OCI-LY3 (cell line): ENCODE results near the gene RBBP9.
"Not testable (repeated sequence)": the region's sequence is repeated elsewhere in the genome, so short reads cannot be mapped to it uniquely, and the experiment has no call there.

Experiments used
- H2AFZ ChIP-seq: fragments of 200-600, 300-600 bp; shearing (Covaris generic); 2 replicates; pipeline ENCODE4 v1.6.0; 2014; ENCODE audit warnings: antibody characterized with exemption, low read depth, low read length
- H3K27ac ChIP-seq: fragments of 200-600, 300-600 bp; sonication (generic); 2 replicates; pipeline ENCODE4 v1.5.1; 2014; ENCODE audit warnings: mild to moderate bottlenecking, low read length, moderate library complexity, mixed read lengths
- H3K27me3 ChIP-seq: fragments of 200-600, 300-600 bp; sonication (generic); 2 replicates; pipeline ENCODE4 v1.6.1; 2014; ENCODE audit warnings: low read depth, low read length, mixed read lengths
- H3K36me3 ChIP-seq: fragments of 200-600, 300-600 bp; sonication (generic); replicated peaks from 2 replicates; pipeline ENCODE3; 2014; ENCODE audit warnings: low read depth, low read length, mixed read lengths
- H3K4me1 ChIP-seq: fragments of 300-600, 200-600 bp; sonication (generic); 2 replicates; pipeline ENCODE4 v1.6.1; 2014; ENCODE audit warnings: low read length, mixed read lengths
- H3K4me2 ChIP-seq: fragments of 200-600, 300-600 bp; sonication (generic); 2 replicates; pipeline ENCODE4 v1.6.1; 2014; ENCODE audit warnings: low read length, mixed read lengths
- H3K4me3 ChIP-seq: fragments of 300-600, 200-600 bp; sonication (generic); 2 replicates; pipeline ENCODE4 v1.5.1; 2014; ENCODE audit warnings: antibody characterized with exemption, mild to moderate bottlenecking, low read length, moderate library complexity
- H3K79me2 ChIP-seq: fragments of 300-600, 200-600 bp; shearing (Covaris generic); 2 replicates; pipeline ENCODE4 v1.6.1; 2014; ENCODE audit warnings: mild to moderate bottlenecking, low read length, mixed read lengths
- H3K9ac ChIP-seq: fragments of 300-600, 200-600 bp; shearing (Covaris generic); 2 replicates; pipeline ENCODE4 v1.6.0; 2014; ENCODE audit warnings: mild to moderate bottlenecking, low read length, moderate library complexity
- H3K9me3 ChIP-seq: fragments of 200-600, 300-600 bp; shearing (Covaris generic); 2 replicates; pipeline ENCODE4 v1.6.1; 2014; ENCODE audit warnings: low read length, mixed read lengths; ENCODE audit not compliant: insufficient read depth
- H4K20me1 ChIP-seq: fragments of 200-600, 300-600 bp; sonication (generic); 2 replicates; pipeline ENCODE4 v1.6.1; 2016; ENCODE audit warnings: low read length, mixed read lengths; ENCODE audit not compliant: insufficient read depth
- EZH2phosphoT487 ChIP-seq: fragments of 200-600 bp; shearing (Covaris generic); IDR thresholded peaks from 2 replicates; pipeline ENCODE4 v1.6.1; 2018; ENCODE audit warnings: antibody characterized with exemption, mixed run types, low read depth
- TF ChIP-seq, protein P1 (sequence below): fragments of 200-600, 300-600 bp; sonication (generic); IDR thresholded peaks from 2 replicates; pipeline ENCODE4 v1.5.1; 2014; ENCODE audit warnings: antibody characterized with exemption, low read length, low read depth

Gene RBBP9

DNA sequence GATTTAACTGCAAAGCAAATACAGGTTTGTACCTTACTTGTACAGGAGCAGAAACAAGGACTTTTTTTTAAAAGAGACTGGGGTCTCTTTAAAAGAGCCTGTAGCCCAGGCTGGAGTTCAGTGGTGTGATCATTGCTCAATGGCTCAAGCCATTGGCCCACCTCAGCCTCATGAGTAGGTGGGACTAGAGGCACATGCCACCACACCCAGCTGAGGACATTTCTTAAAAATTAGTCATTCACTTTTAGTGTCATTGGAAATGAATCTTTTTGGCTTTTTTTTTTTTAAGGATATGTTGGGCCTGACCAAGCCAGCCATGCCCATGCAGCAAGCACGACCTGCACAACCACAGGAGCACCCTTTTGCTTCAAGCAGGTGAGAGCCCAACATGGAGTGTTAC is 27.6 kb upstream of the RBBP9 start:
- no peak overlapping the region for H3K4me3 ChIP-seq
- no peaks in the 10 kb centered on the region for H3K79me2 ChIP-seq
- no peak overlapping the region for H2AFZ ChIP-seq
- H3K9ac ChIP-seq = no peak overlapping the region
- no peak overlapping the region for H3K27ac ChIP-seq
- TF ChIP-seq, protein P1, sequence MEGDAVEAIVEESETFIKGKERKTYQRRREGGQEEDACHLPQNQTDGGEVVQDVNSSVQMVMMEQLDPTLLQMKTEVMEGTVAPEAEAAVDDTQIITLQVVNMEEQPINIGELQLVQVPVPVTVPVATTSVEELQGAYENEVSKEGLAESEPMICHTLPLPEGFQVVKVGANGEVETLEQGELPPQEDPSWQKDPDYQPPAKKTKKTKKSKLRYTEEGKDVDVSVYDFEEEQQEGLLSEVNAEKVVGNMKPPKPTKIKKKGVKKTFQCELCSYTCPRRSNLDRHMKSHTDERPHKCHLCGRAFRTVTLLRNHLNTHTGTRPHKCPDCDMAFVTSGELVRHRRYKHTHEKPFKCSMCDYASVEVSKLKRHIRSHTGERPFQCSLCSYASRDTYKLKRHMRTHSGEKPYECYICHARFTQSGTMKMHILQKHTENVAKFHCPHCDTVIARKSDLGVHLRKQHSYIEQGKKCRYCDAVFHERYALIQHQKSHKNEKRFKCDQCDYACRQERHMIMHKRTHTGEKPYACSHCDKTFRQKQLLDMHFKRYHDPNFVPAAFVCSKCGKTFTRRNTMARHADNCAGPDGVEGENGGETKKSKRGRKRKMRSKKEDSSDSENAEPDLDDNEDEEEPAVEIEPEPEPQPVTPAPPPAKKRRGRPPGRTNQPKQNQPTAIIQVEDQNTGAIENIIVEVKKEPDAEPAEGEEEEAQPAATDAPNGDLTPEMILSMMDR = no peak
- TF ChIP-seq EZH2phosphoT487 = no peak
- H4K20me1 ChIP-seq = no peaks in the 10 kb centered on the region
- H3K4me2 ChIP-seq = no peak overlapping the region
- no peaks in the 10 kb centered on the region for H3K27me3 ChIP-seq
- no peaks in the 10 kb centered on the region for H3K4me1 ChIP-seq
- no peaks in the 10 kb centered on the region for H3K9me3 ChIP-seq
- peaks cover 51% of the 10 kb centered on the region for H3K36me3 ChIP-seq

DNA sequence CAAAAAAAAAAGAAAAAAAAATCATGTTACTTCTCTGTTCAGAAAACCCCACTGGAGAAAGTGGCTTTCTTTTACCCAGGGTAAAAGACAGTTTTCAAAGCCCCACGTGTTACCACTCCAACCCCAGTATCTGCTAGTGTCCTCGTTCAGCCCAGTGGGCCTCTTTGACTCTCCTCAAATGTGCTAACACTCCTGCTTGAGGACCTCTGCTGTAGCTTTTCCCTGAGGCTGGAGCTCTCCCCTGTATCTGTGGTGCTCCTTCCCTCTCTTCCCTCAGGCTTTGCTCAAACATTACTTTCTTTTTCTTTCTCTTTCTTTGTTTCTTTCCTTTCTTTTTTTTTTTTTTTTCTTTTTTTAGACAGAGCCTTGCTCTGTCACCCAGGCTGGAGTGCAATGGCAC is 26.0 kb upstream of the RBBP9 start:
- Histone ChIP-seq H3K36me3 (peaks cover 38% of the 10 kb centered on the region), H3K4me3 (no peak overlapping the region), H4K20me1 (no peaks in the 10 kb centered on the region), H2AFZ (no peak overlapping the region), H3K27ac (no peak overlapping the region), H3K79me2 (no peaks in the 10 kb centered on the region), H3K4me1 (no peaks in the 10 kb centered on the region), H3K9ac (no peak overlapping the region), H3K9me3 (no peaks in the 10 kb centered on the region), H3K4me2 (no peak overlapping the region), H3K27me3 (no peaks in the 10 kb centered on the region)
- TF ChIP-seq, protein P1 = no peak
- no peak for TF ChIP-seq EZH2phosphoT487

DNA sequence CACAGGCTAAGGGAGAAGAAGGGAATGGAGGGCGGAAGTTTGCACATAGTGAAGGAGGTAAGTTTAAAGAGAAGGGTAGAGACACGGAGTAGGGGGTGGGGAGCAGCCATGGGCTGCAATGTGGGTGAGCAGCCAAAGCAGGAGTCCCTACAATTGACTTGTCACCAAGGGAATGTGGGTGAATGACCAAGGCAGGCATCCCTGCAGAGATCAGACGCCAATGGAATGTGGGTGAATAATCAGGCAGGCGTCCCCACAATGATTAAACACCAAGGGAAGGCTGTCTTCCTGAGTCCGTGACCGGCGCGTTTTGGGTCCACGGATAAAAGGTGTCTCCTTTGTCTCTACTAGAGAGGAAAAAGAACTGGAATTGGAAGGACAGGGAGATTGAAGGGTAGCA is 25.0 kb upstream of the RBBP9 start:
- H3K36me3 ChIP-seq = peaks cover 29% of the 10 kb centered on the region
- H3K79me2 ChIP-seq, H3K27me3 ChIP-seq, H2AFZ ChIP-seq, H3K4me3 ChIP-seq, H3K9me3 ChIP-seq, H3K4me1 ChIP-seq, H4K20me1 ChIP-seq, H3K4me2 ChIP-seq, H3K9ac ChIP-seq, H3K27ac ChIP-seq: not testable (repeated sequence)

DNA sequence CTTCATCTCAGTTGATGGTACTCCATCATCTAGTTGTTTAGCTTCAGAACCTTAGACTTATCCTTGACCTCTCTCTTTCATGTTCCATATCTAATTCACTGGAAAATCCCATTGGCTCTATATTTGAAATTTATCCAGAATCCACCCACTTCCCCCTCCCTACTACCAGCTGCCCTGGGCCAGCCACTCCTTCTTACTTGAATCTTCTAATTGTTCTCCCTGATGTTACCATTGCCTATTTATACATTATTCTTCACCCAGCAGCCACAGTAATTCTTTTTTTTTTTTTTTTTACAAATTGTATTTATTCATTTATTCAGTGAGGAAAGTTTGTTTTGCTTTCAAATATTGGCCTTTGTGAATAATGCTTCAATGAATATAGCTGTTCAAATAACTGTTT is 18.9 kb upstream of the RBBP9 start:
- Histone ChIP-seq H4K20me1 (no peaks in the 10 kb centered on the region), H3K4me1 (no peaks in the 10 kb centered on the region), H3K79me2 (no peaks in the 10 kb centered on the region; the same call in 1 of the 2 replicates), H3K36me3 (peaks cover 21% of the 10 kb centered on the region), H2AFZ (no peak overlapping the region), H3K27ac (no peak overlapping the region), H3K4me3 (no peak overlapping the region), H3K4me2 (no peak overlapping the region), H3K9me3 (no peaks in the 10 kb centered on the region), H3K9ac (no peak overlapping the region), H3K27me3 (no peaks in the 10 kb centered on the region)
- TF ChIP-seq EZH2phosphoT487 = no peak
- TF ChIP-seq, protein P1 = no peak

DNA sequence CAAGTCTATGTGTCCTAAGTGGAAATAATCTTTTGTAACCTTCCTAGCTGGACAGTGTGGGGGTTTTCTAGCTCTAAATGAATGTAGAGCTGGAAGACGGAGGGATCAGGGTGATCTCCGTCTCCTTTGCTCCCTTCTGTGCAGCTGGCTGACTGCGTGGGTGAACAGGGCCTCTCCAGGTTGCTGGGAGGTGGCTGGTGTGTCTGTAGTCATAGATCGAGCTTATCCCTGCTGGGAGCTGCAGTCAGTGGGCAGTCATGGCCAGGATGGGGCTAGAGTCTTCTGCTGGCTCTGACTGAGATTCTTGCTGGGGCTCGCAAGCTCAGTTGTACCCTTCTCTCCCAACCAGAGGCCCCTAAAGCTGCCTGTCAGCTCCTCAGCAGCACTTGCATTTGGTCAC is 17.1 kb upstream of the RBBP9 start:
- H3K4me3 ChIP-seq = no peak overlapping the region
- H3K4me1 ChIP-seq = peaks cover 2% of the 10 kb centered on the region
- H3K27ac ChIP-seq = no peak overlapping the region
- H3K4me2 ChIP-seq = no peak overlapping the region
- H3K9me3 ChIP-seq = no peaks in the 10 kb centered on the region
- peaks cover 12% of the 10 kb centered on the region for H3K79me2 ChIP-seq
- peaks cover 35% of the 10 kb centered on the region for H3K36me3 ChIP-seq
- no peaks in the 10 kb centered on the region for H3K27me3 ChIP-seq
- TF ChIP-seq, protein P1 = no peak
- TF ChIP-seq EZH2phosphoT487 = no peak
- no peak overlapping the region for H3K9ac ChIP-seq
- H2AFZ ChIP-seq = no peak overlapping the region
- no peaks in the 10 kb centered on the region for H4K20me1 ChIP-seq
